Muscle of leg (tissue), 11 donors: ENCODE results near the gene TDRD6. TPM values are rescaled to one million over a fixed set of nuclear protein-coding genes. Genes with fewer than 3 reads are reported as not detected.

Experiments
- DNase-seq: peaks from one replicate; pipeline ENCODE4 v3.0.0; 2013
- H3K27ac ChIP-seq: one replicate; pipeline ENCODE4 v1.5.1; 2013; ENCODE audit warnings: mild to moderate bottlenecking, low read length, control low read depth
- H3K27me3 ChIP-seq: one replicate; pipeline ENCODE4 v1.6.1; 2013; ENCODE audit warnings: low read length; ENCODE audit not compliant: control insufficient read depth, insufficient read depth
- H3K36me3 ChIP-seq: one replicate; pipeline ENCODE4 v1.6.1; 2013; ENCODE audit warnings: low read length; ENCODE audit not compliant: control insufficient read depth, insufficient read depth
- H3K4me1 ChIP-seq: one replicate; pipeline ENCODE4 v1.6.1; 2013; ENCODE audit warnings: low read length; ENCODE audit not compliant: control insufficient read depth, insufficient read depth
- H3K4me3 ChIP-seq: one replicate; pipeline ENCODE4 v1.5.1; 2013; ENCODE audit warnings: low read length, control low read depth
- H3K9me3 ChIP-seq: replicated peaks from 2 replicates; pipeline ENCODE4 v1.6.1; 2013; ENCODE audit warnings: low read depth, low read length; ENCODE audit not compliant: control insufficient read depth
- WGBS: methylation state at CpG from one replicate; pipeline ENCODE4 v1.1.5; 2013; ENCODE audit warnings: missing lambda C conversion rate; ENCODE audit not compliant: insufficient coverage; 5-methylcytosine and 5-hydroxymethylcytosine counted together
- polyA plus RNA-seq, 8 donors: library from polyadenylated mRNA; unstranded; fragments of 120-200 nt; gene quantifications; one replicate each; pipeline versions ENCODE4 v1.2.1 to v1.2.3, GENCODE V29; 2013; ENCODE audit warnings: inconsistent platforms in 1 of 8, low replicate concordance in 1 of 8; ENCODE audit not compliant: insufficient read length in 8 of 8, insufficient read depth in 1 of 8
- total RNA-seq: library from RNA; stranded (reverse); fragments of 120-200 nt; gene quantifications from one replicate; pipeline ENCODE4 v1.2.4, GENCODE V29; 2013

The TDRD6 gene
- total and polyA plus RNA-seq, 9 donors: 0.21 to 1.2 (median 0.36) TPM

DNA sequence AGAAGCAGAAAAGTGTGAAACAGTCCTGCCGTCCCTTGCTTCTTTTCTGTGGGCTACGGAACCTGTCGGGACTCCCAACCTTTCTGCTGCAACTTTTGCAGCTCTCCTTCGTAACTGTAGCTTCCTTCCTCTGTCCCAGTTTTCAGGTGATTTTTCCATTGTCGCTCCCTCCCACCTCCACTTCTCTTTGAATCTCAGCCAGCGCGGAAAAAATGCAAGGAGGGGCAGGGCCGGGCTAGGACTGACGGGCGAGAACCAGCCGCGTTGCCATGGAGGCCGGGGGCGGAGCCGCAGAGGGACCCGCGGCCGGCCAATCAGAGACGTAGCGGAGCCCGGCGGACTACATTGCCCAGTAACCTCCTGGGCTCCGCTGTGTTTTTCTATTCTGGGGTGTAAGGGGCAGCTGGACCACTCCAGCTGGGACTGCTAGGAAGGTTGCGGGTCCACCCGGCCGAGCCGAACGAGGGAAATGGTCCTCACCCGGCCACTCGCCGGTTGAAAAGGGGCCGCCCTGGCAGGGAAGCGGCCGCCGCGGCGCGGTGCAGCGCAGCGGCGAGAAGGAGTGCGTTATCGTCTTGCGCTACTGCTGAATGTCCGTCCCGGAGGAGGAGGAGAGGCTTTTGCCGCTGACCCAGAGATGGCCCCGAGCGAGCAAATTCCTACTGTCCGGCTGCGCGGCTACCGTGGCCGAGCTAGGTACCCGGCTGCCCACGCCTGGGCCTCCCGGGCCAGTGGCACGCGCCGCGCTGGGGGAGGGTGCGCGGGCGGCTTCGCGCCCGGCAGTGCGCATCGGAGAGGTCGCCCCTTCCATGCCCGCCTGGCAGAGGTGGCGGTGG, 34.9 kb upstream of the TDRD6 start, which contains the start of the genes CYP39A1 and SLC25A27:
TSS of gene CYP39A1 (minus strand) at position 216 of the 836 bp plus-strand sequence. CDS start 236 bp downstream, outside the sequence.
TSS of gene SLC25A27 (plus strand) at position 373 of the 836 bp plus-strand sequence. CDS start at position 591, 218 bp downstream.
- DNase-seq: peak; percentile 95
- Histone ChIP-seq H3K4me1 (peaks cover 6% of the 10 kb centered on the region), H3K9me3 (no peaks in the 10 kb centered on the region), H3K27ac (peak within 1 kb of the TSS; percentile 85), H3K4me3 (peak within 1 kb of the TSS; percentile 96), H3K36me3 (peaks cover 2% of the 10 kb centered on the region), H3K27me3 (peaks cover 5% of the 10 kb centered on the region)
- WGBS: under 1% methylated on average over 67 of the region's 72 CpGs

GRCh38 chr6:46653439-46654195, 34.1 kb upstream of the TDRD6 start:
- H3K36me3 ChIP-seq: peaks cover 2% of the 10 kb centered on the region

GRCh38 chr6:46655803-46656202, 31.9 kb upstream of the TDRD6 start:
- WGBS: 20% methylated on average over 1 of the region's 6 CpGs
- Histone ChIP-seq H3K36me3 (peaks cover 2% of the 10 kb centered on the region), H3K4me1 (peaks cover 6% of the 10 kb centered on the region), H3K27me3 (peaks cover 5% of the 10 kb centered on the region), H3K9me3 (no peaks in the 10 kb centered on the region), H3K4me3 (no peak overlapping the region), H3K27ac (no peak overlapping the region)
- no peak for DNase-seq

More at GRCh38 chr6:46653439-46654195, 34.1 kb upstream of the TDRD6 start:
- peaks cover 5% of the 10 kb centered on the region for H3K27me3 ChIP-seq
- peaks cover 6% of the 10 kb centered on the region for H3K4me1 ChIP-seq
- no peaks in the 10 kb centered on the region for H3K9me3 ChIP-seq
- no CpG with 5 or more reads among the region's 10 CpGs for WGBS
- DNase-seq: no peak
- peak overlapping the region; percentile 96 for H3K4me3 ChIP-seq
- peak overlapping the region; percentile 2 for H3K27ac ChIP-seq

DNA sequence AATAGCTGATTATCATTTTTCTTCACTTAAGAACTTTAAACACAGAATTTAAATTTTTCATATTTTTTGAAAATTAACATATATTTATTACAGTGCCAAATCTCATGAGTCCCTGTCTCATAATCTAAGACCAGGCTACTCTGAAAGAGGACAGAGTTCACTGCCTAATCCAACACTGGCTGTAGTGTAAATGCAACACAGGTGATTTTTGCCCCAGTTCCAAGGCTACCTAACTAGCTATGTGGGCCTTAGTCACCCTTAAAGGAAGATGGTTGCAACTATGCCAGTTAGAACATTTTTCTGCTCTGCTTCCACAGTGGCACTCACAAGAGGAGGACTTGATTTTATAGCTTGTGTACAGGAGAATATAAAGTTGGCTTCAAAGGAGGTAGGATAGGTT, 30.0 kb upstream of the TDRD6 start:
- H3K27ac ChIP-seq: no peak overlapping the region
- DNase-seq: no peak
- H3K27me3 ChIP-seq: no peaks in the 10 kb centered on the region
- peaks cover 2% of the 10 kb centered on the region for H3K4me1 ChIP-seq
- no peak overlapping the region for H3K4me3 ChIP-seq
- H3K9me3 ChIP-seq: no peaks in the 10 kb centered on the region
- H3K36me3 ChIP-seq: peaks cover 2% of the 10 kb centered on the region

DNA sequence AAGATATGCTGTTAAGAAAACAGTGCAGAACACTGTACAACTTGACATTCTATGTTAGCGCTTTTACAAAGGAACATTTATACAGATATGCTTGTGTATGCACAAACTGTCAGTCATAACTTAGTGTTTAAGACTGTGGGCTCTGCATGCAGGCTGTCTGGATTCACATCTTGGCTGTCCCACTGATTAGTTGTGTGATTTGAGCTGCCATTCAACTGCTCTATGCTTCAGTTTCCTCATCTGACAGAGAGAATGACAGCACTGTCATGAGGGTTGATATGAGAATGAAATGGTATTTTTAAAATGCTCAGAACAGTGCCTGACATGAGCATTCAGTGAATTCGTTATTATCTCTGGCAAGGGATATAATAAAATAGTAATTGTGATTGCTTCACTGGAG, 26.2 kb upstream of the TDRD6 start:
- no peaks in the 10 kb centered on the region for H3K4me1 ChIP-seq
- H3K36me3 ChIP-seq: peaks cover 2% of the 10 kb centered on the region
- H3K27me3 ChIP-seq: no peaks in the 10 kb centered on the region
- DNase-seq: no peak
- H3K4me3 ChIP-seq: no peak overlapping the region
- no peak overlapping the region for H3K27ac ChIP-seq
- H3K9me3 ChIP-seq: no peaks in the 10 kb centered on the region
- no CpG with 5 or more reads among the region's 2 CpGs for WGBS

DNA sequence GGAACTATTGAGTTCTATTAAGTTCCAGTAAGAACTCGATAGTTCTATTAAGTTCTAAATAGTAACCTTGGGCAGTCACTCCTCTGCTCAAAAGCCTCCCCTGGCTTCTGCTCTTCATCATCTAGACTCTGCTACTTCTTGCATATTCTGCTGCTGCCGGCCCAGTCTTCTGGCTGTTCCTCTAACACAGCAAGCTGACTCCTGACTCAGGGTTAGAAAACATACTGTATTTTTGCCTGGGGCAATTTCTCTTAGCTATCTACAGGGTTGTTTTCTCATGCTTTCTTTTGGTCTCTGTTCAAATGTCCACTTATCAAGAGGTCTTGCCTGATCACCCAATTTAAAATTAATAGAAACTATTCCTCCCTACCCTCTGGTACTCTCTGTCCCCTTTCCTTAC, 20.3 kb upstream of the TDRD6 start:
- Histone ChIP-seq H3K9me3 (no peaks in the 10 kb centered on the region), H3K27ac (no peak overlapping the region), H3K27me3 (no peaks in the 10 kb centered on the region), H3K36me3 (no peaks in the 10 kb centered on the region), H3K4me3 (no peak overlapping the region), H3K4me1 (no peaks in the 10 kb centered on the region)
- DNase-seq: no peak
- WGBS: 88% methylated on average over 1 of the region's 2 CpGs

DNA sequence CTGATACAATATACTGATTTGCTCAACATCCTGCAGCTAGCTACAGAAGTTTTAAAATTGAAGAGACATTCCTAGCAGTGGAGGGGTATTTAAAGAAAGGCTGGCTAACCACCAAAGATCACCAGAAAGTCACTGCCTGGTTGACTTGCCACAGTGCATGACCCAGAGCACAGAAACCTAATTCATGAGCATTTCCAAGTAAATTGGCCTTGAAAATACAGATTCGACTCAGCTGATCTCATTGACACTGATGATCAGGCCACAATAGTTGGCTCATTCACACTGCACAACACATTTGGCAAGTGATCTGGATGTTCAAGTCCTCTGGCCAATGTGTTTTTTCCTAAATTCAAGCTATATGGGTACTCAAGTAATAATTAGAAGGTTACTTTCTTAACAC, 13.3 kb upstream of the TDRD6 start:
- no CpG with 5 or more reads among the region's 1 CpG for WGBS
- DNase-seq: no peak
- Histone ChIP-seq H3K36me3 (peaks cover 2% of the 10 kb centered on the region), H3K27me3 (no peaks in the 10 kb centered on the region), H3K4me3 (no peak overlapping the region), H3K9me3 (no peaks in the 10 kb centered on the region), H3K27ac (no peak overlapping the region), H3K4me1 (no peaks in the 10 kb centered on the region)

- 92% methylated on average over 2 of the region's 6 CpGs for WGBS
- Histone ChIP-seq H3K9me3 (no peaks in the 10 kb centered on the region), H3K27me3 (no peaks in the 10 kb centered on the region), H3K27ac (no peak overlapping the region), H3K4me1 (no peaks in the 10 kb centered on the region), H3K4me3 (no peak overlapping the region), H3K36me3 (peaks cover 2% of the 10 kb centered on the region)
- no peak for DNase-seq
These were observed 10.9 kb upstream of the TDRD6 start for GRCh38 chr6:46676604-46677313.

DNA sequence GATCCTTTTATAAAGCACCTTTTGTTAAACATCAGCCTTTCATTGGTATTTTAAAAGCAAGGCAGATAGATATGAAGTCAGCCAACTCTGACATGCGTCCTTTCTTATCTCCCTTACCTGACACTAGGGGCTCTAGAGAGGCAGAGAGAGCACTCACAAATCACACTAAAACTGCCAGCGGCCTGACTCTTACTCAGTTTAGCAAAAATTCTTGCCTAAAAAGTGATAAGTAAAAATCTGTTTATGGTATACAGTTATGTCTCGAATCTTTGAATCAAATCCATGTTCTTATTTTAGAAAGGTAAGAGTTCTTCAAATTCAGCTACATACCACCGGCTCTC, 10.4 kb upstream of the TDRD6 start:
- Histone ChIP-seq H3K4me3 (no peak overlapping the region), H3K4me1 (no peaks in the 10 kb centered on the region), H3K27ac (no peak overlapping the region), H3K27me3 (no peaks in the 10 kb centered on the region), H3K9me3 (no peaks in the 10 kb centered on the region), H3K36me3 (peaks cover 2% of the 10 kb centered on the region)
- no peak for DNase-seq
- 14% methylated on average over 1 of the region's 4 CpGs for WGBS

DNA sequence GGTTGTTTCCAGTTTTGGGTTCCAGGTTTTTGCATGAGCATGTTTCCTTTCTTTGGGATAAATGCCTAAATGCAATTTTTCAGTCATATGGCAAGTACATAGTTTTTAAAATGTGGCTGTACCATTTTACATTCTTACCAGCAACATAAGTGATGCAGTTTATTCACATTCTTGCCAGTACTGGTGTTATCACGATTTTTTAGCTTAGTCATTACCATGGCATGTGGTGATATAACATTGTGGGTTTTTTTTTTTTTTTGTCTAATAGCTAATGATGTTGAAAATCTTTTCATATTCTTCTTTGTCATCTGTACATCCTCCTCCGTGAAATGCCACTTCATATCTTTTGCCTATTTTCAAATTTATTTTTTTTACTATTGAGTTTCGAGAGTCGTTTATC, 2.9 kb upstream of the TDRD6 start:
- DNase-seq: no peak
- Histone ChIP-seq H3K36me3 (no peaks in the 10 kb centered on the region), H3K4me3 (no peak overlapping the region), H3K4me1 (peaks cover 2% of the 10 kb centered on the region), H3K9me3 (peaks cover 4% of the 10 kb centered on the region), H3K27ac (no peak overlapping the region), H3K27me3 (no peaks in the 10 kb centered on the region)
- no CpG with 5 or more reads among the region's 4 CpGs for WGBS
